Calu3 (cell line): ENCODE data around the gene JOSD2. TPM values are rescaled to one million over a fixed set of nuclear protein-coding genes. Genes with fewer than 3 reads are reported as not detected.

ENCODE experiments used
- BruUV-seq: library from RNA; stranded (reverse); fragments of 400-500 nt; replicated peaks from 2 replicates; lab custom pipeline; 2021; lab: Mats Ljungman, UMichigan
- CTCF ChIA-PET: fragments of 300-600 bp; sonication (Branson Sonifier 250); formaldehyde crosslinking; loops from one replicate; lab custom pipeline; 2022; ENCODE audit warnings: antibody characterized with exemption; lab: Charles Lee
- DNase-seq: peaks from one replicate; pipeline ENCODE4 v3.0.0; 2022
- H3K27ac Mint-ChIP-seq: one replicate; pipeline ENCODE4 v1.8.0; 2022; ENCODE audit warnings: mixed read lengths; ENCODE audit not compliant: unreplicated experiment
- H3K27me3 Mint-ChIP-seq: one replicate; pipeline ENCODE4 v1.8.0; 2022; ENCODE audit warnings: mixed read lengths; ENCODE audit not compliant: unreplicated experiment
- H3K36me3 Mint-ChIP-seq: one replicate; pipeline ENCODE4 v1.8.0; 2022; ENCODE audit warnings: mild to moderate bottlenecking, moderate library complexity, mixed read lengths; ENCODE audit not compliant: insufficient read depth, unreplicated experiment
- H3K4me1 Mint-ChIP-seq: one replicate; pipeline ENCODE4 v1.8.0; 2022; ENCODE audit warnings: mild to moderate bottlenecking, low read depth, mixed read lengths; ENCODE audit not compliant: unreplicated experiment
- H3K4me3 Mint-ChIP-seq: one replicate; pipeline ENCODE4 v1.8.0; 2022; ENCODE audit warnings: mild to moderate bottlenecking, low read depth, moderate library complexity, mixed read lengths; ENCODE audit not compliant: unreplicated experiment
- H3K9me3 Mint-ChIP-seq: one replicate; pipeline ENCODE4 v1.8.0; 2022; ENCODE audit warnings: low read depth, mixed read lengths; ENCODE audit not compliant: unreplicated experiment
- intact Hi-C: fragments of 100-400 bp; cut with micrococcal nuclease; formaldehyde crosslinking; loops from one replicate; pipeline ENCODE4 v1.10.0; 2022; ENCODE audit not compliant: unreplicated experiment
- total RNA-seq: library from RNA; stranded (reverse); gene quantifications from 2 replicates; pipeline ENCODE4 v1.2.3, GENCODE V29; 2022
- TF ChIP-seq, protein P1 (sequence below): fragments of 200-600 bp; IDR thresholded peaks from one replicate; pipeline ENCODE4 v1.8.0; 2022; ENCODE audit warnings: antibody characterized with exemption; ENCODE audit not compliant: unreplicated experiment

The JOSD2 gene
- total RNA-seq, 1 experiment from 2014 or later: 38.6 TPM

DNA sequence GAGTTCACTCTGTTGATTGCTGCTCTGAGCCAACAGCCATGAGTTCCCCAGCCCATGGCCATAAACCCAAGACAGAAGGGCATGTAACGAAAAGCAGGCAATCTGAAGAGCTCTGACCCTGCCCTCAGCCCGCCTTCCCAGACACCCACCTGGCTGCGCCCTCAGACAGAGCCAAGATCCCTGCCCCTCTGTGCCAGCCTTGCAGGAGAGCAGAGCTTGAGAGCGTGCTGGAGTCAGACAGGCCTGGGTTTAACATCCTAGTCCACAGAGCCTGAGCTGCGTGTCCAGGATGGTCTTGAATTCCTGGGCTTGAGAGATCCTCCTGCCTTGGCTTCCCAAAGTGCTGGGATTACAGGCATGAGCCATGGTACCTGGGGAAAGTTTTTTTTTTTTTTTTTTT, 53.7 kb downstream of the JOSD2 start:
- intact Hi-C loops: no loop called here
- Mint-ChIP-seq H3K27ac (no peak overlapping the region), H3K4me3 (no peak overlapping the region), H3K27me3 (peaks cover 59% of the 10 kb centered on the region), H3K36me3 (no peaks in the 10 kb centered on the region), H3K9me3 (peaks cover 2% of the 10 kb centered on the region), H3K4me1 (peaks cover 3% of the 10 kb centered on the region)
- no peak for DNase-seq
- BruUV-seq: no TSS peak
- TF ChIP-seq, protein P1, sequence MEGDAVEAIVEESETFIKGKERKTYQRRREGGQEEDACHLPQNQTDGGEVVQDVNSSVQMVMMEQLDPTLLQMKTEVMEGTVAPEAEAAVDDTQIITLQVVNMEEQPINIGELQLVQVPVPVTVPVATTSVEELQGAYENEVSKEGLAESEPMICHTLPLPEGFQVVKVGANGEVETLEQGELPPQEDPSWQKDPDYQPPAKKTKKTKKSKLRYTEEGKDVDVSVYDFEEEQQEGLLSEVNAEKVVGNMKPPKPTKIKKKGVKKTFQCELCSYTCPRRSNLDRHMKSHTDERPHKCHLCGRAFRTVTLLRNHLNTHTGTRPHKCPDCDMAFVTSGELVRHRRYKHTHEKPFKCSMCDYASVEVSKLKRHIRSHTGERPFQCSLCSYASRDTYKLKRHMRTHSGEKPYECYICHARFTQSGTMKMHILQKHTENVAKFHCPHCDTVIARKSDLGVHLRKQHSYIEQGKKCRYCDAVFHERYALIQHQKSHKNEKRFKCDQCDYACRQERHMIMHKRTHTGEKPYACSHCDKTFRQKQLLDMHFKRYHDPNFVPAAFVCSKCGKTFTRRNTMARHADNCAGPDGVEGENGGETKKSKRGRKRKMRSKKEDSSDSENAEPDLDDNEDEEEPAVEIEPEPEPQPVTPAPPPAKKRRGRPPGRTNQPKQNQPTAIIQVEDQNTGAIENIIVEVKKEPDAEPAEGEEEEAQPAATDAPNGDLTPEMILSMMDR: no peak
- CTCF ChIA-PET: interaction anchor here (0.7 kb wide), 1 partner anchor 69 kb away, joined by 6 read pairs; no protein-coding TSS in a partner anchor

Other genes starting within 250 kb of the JOSD2 start
- gene KCNC3, start 181.8 kb downstream of the JOSD2 start, total RNA-seq: 5.3 and 6.8 TPM in 2 replicates
- 1.9 and 3.6 TPM in 2 replicates for gene NAPSA, start 145.6 kb downstream of the JOSD2 start, total RNA-seq
- gene NR1H2, start 134.7 kb downstream of the JOSD2 start, total RNA-seq: 72.7 and 77.5 TPM in 2 replicates
- gene POLD1, start 126.8 kb downstream of the JOSD2 start, total RNA-seq: 67.1 and 81.9 TPM in 2 replicates
- 1.2 and 1.3 TPM in 2 replicates for gene SPIB, start 92.3 kb downstream of the JOSD2 start, total RNA-seq
- gene MYBPC2, start 78.3 kb downstream of the JOSD2 start, total RNA-seq: not detected in 2 replicates
- 200 and 214 TPM in 2 replicates for gene EMC10, start 34.7 kb downstream of the JOSD2 start, total RNA-seq
- 6.0 and 7.8 TPM in 2 replicates for gene GARIN5A, start 34.3 kb downstream of the JOSD2 start, total RNA-seq
- not detected in 2 replicates for gene ASPDH, start 2.7 kb upstream of the JOSD2 start, total RNA-seq
- gene LRRC4B, start 57.2 kb upstream of the JOSD2 start, total RNA-seq: not detected in 2 replicates
- not detected in 2 replicates for gene SYT3, start 128.7 kb upstream of the JOSD2 start, total RNA-seq
- gene C19orf81, start 138.3 kb upstream of the JOSD2 start, total RNA-seq: not detected in 2 replicates
- gene SHANK1, start 208.6 kb upstream of the JOSD2 start, total RNA-seq: not detected in 2 replicates
- 2.3 and 2.4 TPM in 2 replicates for gene CLEC11A, start 212.2 kb upstream of the JOSD2 start, total RNA-seq